K562 (cell line): Measurements from ENCODE around the gene SSU72. TPM values are rescaled to one million over a fixed set of nuclear protein-coding genes. Genes with fewer than 3 reads are reported as not detected.

Source experiments
- ATAC-seq: fragments of 200-7000 bp; cut with Tn5 transposase; 3 replicates; pipeline ENCODE4 v1.9.1; 2020; ENCODE audit warnings: moderate library complexity
- BruUV-seq: library from RNA; stranded (reverse); fragments of 400-500 nt; replicated peaks from 2 replicates; lab custom pipeline; 2021; lab: Mats Ljungman, UMichigan
- CTCF ChIA-PET: fragments of 300-600 bp; formaldehyde crosslinking; extraction: SDS; loops from one replicate; lab custom pipeline; 2021; ENCODE audit warnings: low intra/inter-chr PET ratio; lab: Yijun Ruan, JAX
- POLR2A ChIA-PET: fragments of 300-600, 350-650 bp; sonication (Branson Sonifier 250); formaldehyde crosslinking; extraction: SDS; loops from one replicate; lab custom pipeline; 2021; ENCODE audit warnings: antibody characterized with exemption, inconsistent platforms; lab: Yijun Ruan, JAX
- DNase-seq, 4 experiments: peaks; one replicate each; pipeline versions ENCODE4 v3.0.0 to v3.0.0-alpha.2; 2011 to 2018; ENCODE audit warnings: low spot score in 3 of 4, mixed read lengths in 3 of 4; ENCODE audit errors: extremely low read depth in 1 of 4
- FAIRE-seq: peaks from 2 replicates; lab custom pipeline; 2011; peaks lifted over from hg19 to GRCh38; lab: Jason Lieb, UNC
- H2AFZ ChIP-seq: 2 replicates; pipeline ENCODE4 v1.6.0; 2011; ENCODE audit warnings: low read depth, low read length, control low read depth, inconsistent platforms
- H3K27ac ChIP-seq: fragments of 200-600 bp; 3 replicates; pipeline ENCODE4 v1.8.0; 2011; ENCODE audit warnings: low read depth, mild to moderate bottlenecking, control low read depth, inconsistent platforms, low read length, moderate library complexity, mixed read lengths; ENCODE audit errors: extremely low read depth
- H3K27me3 ChIP-seq, 2 experiments: fragments of 300-600 bp in 1 of 2; 2 replicates in 1 of 2; 3 replicates in 1 of 2; pipeline versions ENCODE4 v1.6.0 to v1.8.0; 2011; ENCODE audit warnings: inconsistent platforms in 2 of 2, low read length in 2 of 2, mild to moderate bottlenecking in 1 of 2, mixed read lengths in 1 of 2, moderate library complexity in 1 of 2; ENCODE audit not compliant: control insufficient read depth in 2 of 2, insufficient read depth in 2 of 2
- H3K36me3 ChIP-seq: fragments of 300-600 bp; 3 replicates; pipeline ENCODE4 v1.8.0; 2011; ENCODE audit warnings: mild to moderate bottlenecking, low read length, inconsistent platforms; ENCODE audit not compliant: control insufficient read depth, insufficient read depth
- H3K4me1 ChIP-seq, 2 experiments: fragments of 200-600 bp in 1 of 2; replicated peaks in 1 of 2; 2 replicates in 1 of 2; 3 replicates in 1 of 2; pipeline versions ENCODE4 v1.5.1 to v1.8.0; 2011; ENCODE audit warnings: inconsistent platforms in 2 of 2, low read length in 2 of 2, mild to moderate bottlenecking in 1 of 2, mixed read lengths in 1 of 2, moderate library complexity in 1 of 2; ENCODE audit not compliant: control insufficient read depth in 2 of 2, insufficient read depth in 2 of 2
- H3K4me2 ChIP-seq: 2 replicates; pipeline ENCODE4 v1.6.1; 2011; ENCODE audit warnings: low read length, control low read depth, inconsistent platforms, mixed read lengths; ENCODE audit not compliant: insufficient read depth
- H3K4me3 ChIP-seq: fragments of 200-600 bp; sonication (generic), shearing (Covaris generic); 2 replicates; pipeline ENCODE4 v1.5.1; 2016; ENCODE audit warnings: control low read depth, inconsistent platforms
- H3K79me2 ChIP-seq: fragments of 200-600 bp; 3 replicates; pipeline ENCODE4 v1.8.0; 2011; ENCODE audit warnings: low read length, inconsistent platforms; ENCODE audit not compliant: control insufficient read depth, insufficient read depth
- H3K9ac ChIP-seq, 2 experiments: 2 replicates each; pipeline versions ENCODE4 v1.6.0 to v1.6.1; 2011; ENCODE audit warnings: low read depth in 2 of 2, low read length in 2 of 2, control low read depth in 1 of 2, inconsistent platforms in 1 of 2, mild to moderate bottlenecking in 1 of 2, mixed read lengths in 1 of 2; ENCODE audit not compliant: insufficient read depth in 1 of 2
- H3K9me1 ChIP-seq: one replicate; pipeline ENCODE4 v1.6.0; 2011; ENCODE audit warnings: inconsistent platforms, mild to moderate bottlenecking, low read length, moderate library complexity; ENCODE audit not compliant: control insufficient read depth, insufficient read depth
- H3K9me3 ChIP-seq: replicated peaks from 2 replicates; pipeline ENCODE4 v1.5.1; 2011; ENCODE audit warnings: low read depth, low read length, inconsistent platforms; ENCODE audit not compliant: control insufficient read depth, insufficient read depth
- H4K20me1 ChIP-seq: replicated peaks from 2 replicates; pipeline ENCODE4 v1.6.1; 2011; ENCODE audit warnings: low read length, inconsistent platforms, mixed read lengths; ENCODE audit not compliant: control insufficient read depth, insufficient read depth
- HSF4 ChIP-seq: fragments of 250-450 bp; sonication (Bioruptor Pico); IDR thresholded peaks from 2 replicates; pipeline ENCODE4 v2.1.2; 2022; ENCODE audit warnings: mild to moderate bottlenecking, moderate library complexity, borderline replicate concordance
- IRF2 ChIP-seq: sonication (generic); formaldehyde crosslinking; IDR thresholded peaks from 2 replicates; pipeline ENCODE4 v1.8.1; 2022; ENCODE audit warnings: mild to moderate bottlenecking, missing genetic modification reagents
- MLX ChIP-seq, 2 experiments: fragments of 450-650 bp in 1 of 2; sonication (generic) in 1 of 2; formaldehyde crosslinking; conservative IDR thresholded peaks; 2 replicates each; pipeline versions ENCODE4 v1.4.0 to v1.8.1; 2020 to 2022; ENCODE audit warnings: mild to moderate bottlenecking in 1 of 2, missing genetic modification reagents in 1 of 2
- RFX7 ChIP-seq: fragments of 250-450 bp; sonication (Bioruptor Pico); IDR thresholded peaks from 2 replicates; pipeline ENCODE4 v1.5.1; 2021; ENCODE audit warnings: mild to moderate bottlenecking
- ZNF12 ChIP-seq: sonication (generic); formaldehyde crosslinking; IDR thresholded peaks from 2 replicates; pipeline ENCODE4 v1.4.0; 2020; ENCODE audit warnings: mild to moderate bottlenecking, missing genetic modification reagents
- WGBS: fragments of 100-300 bp; shearing (Covaris generic); methylation state at CpG from one replicate; pipeline ENCODE4 v1.1.6; 2016; ENCODE audit warnings: low coverage, mixed read lengths; ENCODE audit not compliant: insufficient coverage; ENCODE audit errors: missing lambda C conversion rate; 5-methylcytosine and 5-hydroxymethylcytosine counted together
- in situ Hi-C: fragments of 300-500 bp; cut with MboI; formaldehyde crosslinking; loops from 4 replicates; pipeline ENCODE4 v1.15.0; 2018; ENCODE audit warnings: inconsistent platforms, mixed read lengths
- intact Hi-C: fragments of 100-400 bp; cut with micrococcal nuclease; formaldehyde crosslinking; loops from 2 replicates; pipeline ENCODE4 v1.14.2; 2022
- polyA plus RNA-seq, 8 experiments: library from polyadenylated mRNA; depleted of rRNA in 4 of 8; stranded (reverse) in 5 of 8; unstranded in 3 of 8; fragments of >200 nt; fragmentation: Nextera tagmentation in 2 of 8; fragmentation: Illumina TruSeq in 1 of 8; extraction: Ambion mirVana in 2 of 8; extraction: Trizol in 1 of 8; gene quantifications; 2 replicates each; pipeline versions ENCODE4 v1.2.1 to v1.2.3, GENCODE V29; 2011 to 2014; ENCODE audit warnings: inconsistent platforms in 1 of 8, missing spikeins in 1 of 8
- total RNA-seq, 7 experiments: library from RNA; depleted of rRNA in 6 of 7; stranded (reverse); fragments of >200 nt in 6 of 7; fragmentation: Illumina TruSeq in 2 of 7; extraction: Trizol in 2 of 7; gene quantifications; 2 replicates each; pipeline versions ENCODE4 v1.2.1 to v1.2.3, GENCODE V29; 2011 to 2021; ENCODE audit warnings: low replicate concordance in 1 of 7

The SSU72 gene
- total and polyA plus RNA-seq, 9 of the 15 experiments (the other 6 are each of a cell fraction or from before 2014, with no cell fraction given): 70.8 to 201 (median 94.6) TPM

DNA sequence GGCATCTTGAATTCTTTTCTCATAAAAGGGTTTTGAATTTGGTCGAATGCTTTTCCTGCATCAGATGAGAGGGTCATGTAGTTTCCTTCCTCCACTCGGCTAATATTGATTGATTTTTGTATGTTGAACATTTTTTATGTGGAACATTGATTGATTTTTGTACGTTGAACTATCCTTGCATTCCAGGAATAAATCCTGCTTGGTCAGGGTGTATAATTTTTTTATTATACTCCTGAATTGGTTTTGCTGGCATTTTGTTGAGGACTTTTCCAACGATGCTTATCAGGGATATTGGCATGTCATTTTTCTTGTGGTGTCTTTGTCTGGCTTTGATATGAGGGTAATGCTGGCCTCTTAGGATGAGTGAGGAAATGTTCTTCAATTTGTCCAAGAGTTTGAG is 42.7 kb downstream of the SSU72 start (continued):
- TF ChIP-seq IRF2 (no peak), RFX7 (no peak), MLX (CRISPR knock-in tag; conservative IDR thresholded peaks at IDR 0.05) (no peak)

DNA sequence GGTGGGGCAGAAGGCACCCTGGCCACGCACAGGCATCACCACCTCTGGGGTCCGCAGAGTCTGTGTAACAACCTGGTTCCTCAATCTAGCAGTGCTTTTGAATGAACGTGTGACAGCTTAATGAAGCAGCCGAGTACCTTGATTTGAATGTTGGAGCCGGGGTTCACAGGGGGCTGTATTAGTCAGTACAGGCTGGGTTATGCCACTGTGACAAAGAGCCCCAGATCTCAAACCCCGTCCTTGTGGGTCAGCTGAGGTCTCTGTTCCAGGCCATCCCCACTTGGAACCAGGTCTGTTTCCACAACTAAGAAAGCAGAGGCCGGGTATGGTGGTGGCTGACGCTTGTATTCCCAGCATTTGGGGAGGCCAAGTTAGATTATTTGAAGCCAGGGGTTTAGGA is 44.7 kb downstream of the SSU72 start:
- no TSS peak for BruUV-seq
- no peaks in the 10 kb centered on the region for H3K27me3 ChIP-seq
- DNase-seq (no peak), ATAC-seq (no peak), FAIRE-seq (no peak)
- no peaks in the 10 kb centered on the region for H3K9me1 ChIP-seq
- no peak overlapping the region for H2AFZ ChIP-seq
- no peaks in the 10 kb centered on the region for H4K20me1 ChIP-seq
- H3K4me1 ChIP-seq: peaks cover 0 to 10% of the 10 kb centered on the region in 2 experiments; a peak in 2 of 5 replicates
- H3K27ac ChIP-seq: no peak overlapping the region
- peaks cover 20% of the 10 kb centered on the region for H3K9me3 ChIP-seq
- CTCF ChIA-PET: interaction anchor here (0.5 kb wide), 1 partner anchor 121 kb away, joined by 3 read pairs; no protein-coding TSS in a partner anchor
- no peak overlapping the region for H3K4me2 ChIP-seq
- 99% methylated on average over 8 of the region's 8 CpGs for WGBS
- in situ Hi-C loops: no loop called here
- H3K9ac ChIP-seq: no peak overlapping the region
- H3K36me3 ChIP-seq: peaks cover 67% of the 10 kb centered on the region; the same call in 2 of the 3 replicates
- H3K79me2 ChIP-seq: no peaks in the 10 kb centered on the region
- intact Hi-C loops: no loop called here
- POLR2A ChIA-PET: interaction anchor here (1.4 kb wide), 1 partner anchor 21 kb away, joined by 3 read pairs; no protein-coding TSS in a partner anchor
- no peak overlapping the region for H3K4me3 ChIP-seq
- TF ChIP-seq ZNF12 (peak; percentile 99), HSF4 (CRISPR knock-in tag) (no peak)
